KBM-7 (cell line): ENCODE measurements around the gene IER3.

Source experiments
- DNase-seq: peaks from one replicate; pipeline ENCODE4 v3.0.0-alpha.2; 2015
- in situ Hi-C: fragments of 300-500 bp; cut with MboI; formaldehyde crosslinking; loops from 2 replicates; pipeline ENCODE4 v1.14.3; 2020; ENCODE audit warnings: low sequenced_read_pairs, low pct_unique_long_range_greater_than_20kb, mixed read lengths

Gene IER3

GRCh38 chr6:30744054-30744805 lies at the start of gene IER3:
IER3 (minus strand) TSS chr6:30744547; CDS start chr6:30744518, 29 bp downstream.
- in situ Hi-C loops: no loop called here
- peak; percentile 72 for DNase-seq

- in situ Hi-C loops: no loop called here
- peak; percentile 18 for DNase-seq
Measured at GRCh38 chr6:30793521-30794194, 49.3 kb upstream of the IER3 start.

GRCh38 chr6:30792786-30793185 lies 48.4 kb upstream of the IER3 start:
- in situ Hi-C loops: no loop called here
- DNase-seq: no peak

- DNase-seq: no peak
- in situ Hi-C loops: no loop called here
Measured at GRCh38 chr6:30790724-30791383, 46.5 kb upstream of the IER3 start.

- in situ Hi-C loops: no loop called here
- no peak for DNase-seq
Measured at GRCh38 chr6:30789606-30790005, 45.3 kb upstream of the IER3 start.

- peak; percentile 32 for DNase-seq
- in situ Hi-C loops: no loop called here
Measured at GRCh38 chr6:30787954-30788353, 43.6 kb upstream of the IER3 start.

GRCh38 chr6:30782425-30783014 lies 38.2 kb upstream of the IER3 start:
- no peak for DNase-seq
- in situ Hi-C loops: no loop called here

- DNase-seq: peak; percentile 94
- in situ Hi-C loops: no loop called here
Measured at GRCh38 chr6:30781743-30782424, 37.5 kb upstream of the IER3 start.

GRCh38 chr6:30781395-30781742 lies 37.0 kb upstream of the IER3 start:
- in situ Hi-C loops: no loop called here
- DNase-seq: no peak

GRCh38 chr6:30780642-30780920 lies 36.2 kb upstream of the IER3 start:
- in situ Hi-C loops: no loop called here
- DNase-seq: no peak

- in situ Hi-C loops: no loop called here
Measured at GRCh38 chr6:30779850-30780641, 35.7 kb upstream of the IER3 start.

GRCh38 chr6:30778001-30778635 lies 33.8 kb upstream of the IER3 start:
- in situ Hi-C loops: no loop called here
- DNase-seq: no peak

More at GRCh38 chr6:30779850-30780641, 35.7 kb upstream of the IER3 start:
- DNase-seq: no peak

GRCh38 chr6:30777155-30777485 lies 32.8 kb upstream of the IER3 start:
- in situ Hi-C loops: no loop called here
- no peak for DNase-seq

- in situ Hi-C loops: no loop called here
- DNase-seq: no peak
Measured at GRCh38 chr6:30776390-30777154, 32.2 kb upstream of the IER3 start.

- no peak for DNase-seq
- in situ Hi-C loops: no loop called here
Measured at GRCh38 chr6:30775104-30775503, 30.8 kb upstream of the IER3 start.

GRCh38 chr6:30774701-30775100 lies 30.4 kb upstream of the IER3 start:
- in situ Hi-C loops: no loop called here

GRCh38 chr6:30770592-30770991 lies 26.2 kb upstream of the IER3 start:
- in situ Hi-C loops: no loop called here
- no peak for DNase-seq

More at GRCh38 chr6:30774701-30775100, 30.4 kb upstream of the IER3 start:
- DNase-seq: no peak
